ENCODE results near the gene SMAD7.

SMAD7 gene

DNA sequence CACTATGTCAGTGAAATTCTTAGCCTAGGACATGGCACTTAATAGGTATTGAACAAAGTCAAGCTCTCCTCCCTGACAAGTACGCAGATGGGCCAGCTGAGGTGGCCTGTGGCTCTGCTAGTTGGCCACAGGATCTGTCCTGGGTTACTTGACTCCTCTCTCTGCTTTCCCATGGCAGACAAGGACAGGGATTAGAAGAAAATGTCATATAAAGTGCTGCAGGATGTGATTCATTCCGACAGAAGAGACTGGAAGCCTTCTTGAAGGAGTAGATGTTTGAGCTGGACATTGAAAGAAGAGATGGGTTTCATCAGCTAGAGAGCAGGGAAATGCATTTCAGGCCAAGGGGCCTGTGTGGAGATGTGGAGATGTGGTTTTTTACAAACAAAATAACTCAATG lies 46.7 kb downstream of the SMAD7 start:
- Histone ChIP-seq H2BK15ac (ENCODE audit: low read depth, poor library complexity, severe bottlenecking) (no peak overlapping the region), H2AFZ (ENCODE audit: low read depth, low read length) (no peak overlapping the region), H3K4me3 (ENCODE audit: insufficient read depth in 1 of 2, low read depth in 1 of 2, low read length in 2 of 2) (no peak overlapping the region), H3K9me3 (ENCODE audit: control insufficient read depth, low read length) (peaks cover 16% of the 10 kb centered on the region), H3K79me1 (replicated peaks; ENCODE audit: low read length, poor library complexity, severe bottlenecking) (no peaks in the 10 kb centered on the region), H3K18ac (ENCODE audit: low read depth in 1 of 2, low read length in 2 of 2) (no peak overlapping the region), H3K4me2 (ENCODE audit: low read length, poor library complexity, severe bottlenecking) (no peak overlapping the region), H3K9ac (ENCODE audit: low read length) (no peak overlapping the region), H2BK12ac (ENCODE audit: low read length in 2 of 2) (no peak overlapping the region), H2BK5ac (ENCODE audit: low read depth, low read length, poor library complexity, severe bottlenecking) (no peak overlapping the region), H3K27ac (ENCODE audit: low read length, poor library complexity, severe bottlenecking) (no peak overlapping the region), H4K8ac (ENCODE audit: low read length) (no peak overlapping the region), H3K14ac (ENCODE audit: low read length in 2 of 2) (no peak overlapping the region), H4K91ac (ENCODE audit: low read length) (no peak overlapping the region), H2AK5ac (ENCODE audit: low read length, severe bottlenecking) (peak overlapping the region; percentile 23), H2BK120ac (ENCODE audit: low read depth, low read length) (no peak overlapping the region), H3K23ac (ENCODE audit: low read length in 2 of 2) (no peak overlapping the region), H3K4me1 (ENCODE audit: control insufficient read depth, insufficient read depth, low read depth, low read length) (peaks cover 23% of the 10 kb centered on the region), H3K27me3 (ENCODE audit: control insufficient read depth in 1 of 2, insufficient read depth in 1 of 2, low read length in 2 of 2) (no peaks in the 10 kb centered on the region), H3K36me3 (ENCODE audit: control insufficient read depth in 1 of 2, insufficient read depth in 2 of 2, low read depth in 1 of 2, low read length in 2 of 2) (no peaks in the 10 kb centered on the region), H3K4ac (ENCODE audit: low read depth in 1 of 2, low read length in 2 of 2) (no peak overlapping the region)
- WGBS: 83% methylated on average over 2 of the region's 2 CpGs
- DNase-seq: peak; percentile 63

DNA sequence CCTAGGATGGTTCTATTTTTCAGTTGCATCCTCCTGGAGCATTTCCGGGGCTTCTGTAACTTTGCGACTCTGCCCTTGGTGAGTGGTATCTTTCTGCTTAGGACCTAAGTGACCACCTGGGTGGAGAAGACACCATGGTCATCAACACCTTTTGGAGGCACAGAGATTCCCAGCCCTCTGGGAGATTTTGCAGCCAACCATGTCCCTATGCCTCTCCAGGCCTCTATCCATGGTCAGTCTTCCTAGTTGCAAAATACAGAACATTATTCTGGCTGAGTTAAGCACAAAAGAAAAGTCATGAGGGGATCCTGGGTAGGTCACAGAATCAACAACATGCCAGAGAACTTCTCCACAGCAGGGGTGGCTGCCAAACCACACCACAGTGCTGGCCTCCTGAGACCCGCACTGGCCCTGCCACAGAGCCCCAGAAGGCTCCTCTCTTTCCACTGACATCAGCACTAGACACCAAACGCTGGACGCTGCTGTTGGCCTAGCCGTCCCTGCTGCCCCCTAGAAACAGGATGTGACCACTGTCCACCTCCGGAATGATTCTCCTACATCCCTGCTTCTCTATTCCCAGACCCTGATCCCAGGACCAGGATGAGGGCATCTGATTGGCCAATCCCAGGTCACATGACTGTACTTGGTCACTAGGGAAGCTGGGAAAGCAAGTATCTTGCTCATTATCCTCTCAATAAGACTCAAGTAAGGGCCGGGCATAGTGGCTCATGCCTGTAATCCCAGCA lies 47.7 kb downstream of the SMAD7 start:
- peaks cover 23% of the 10 kb centered on the region for H3K4me1 ChIP-seq (ENCODE audit: control insufficient read depth, insufficient read depth, low read depth, low read length)
- 94% methylated on average over 8 of the region's 8 CpGs for WGBS
- H3K36me3 ChIP-seq (ENCODE audit: control insufficient read depth in 1 of 2, insufficient read depth in 2 of 2, low read depth in 1 of 2, low read length in 2 of 2): no peaks in the 10 kb centered on the region
- no peaks in the 10 kb centered on the region for H3K27me3 ChIP-seq (ENCODE audit: control insufficient read depth in 1 of 2, insufficient read depth in 1 of 2, low read length in 2 of 2)
- H3K23ac ChIP-seq (ENCODE audit: low read length in 2 of 2): peak overlapping the region in 1 of 2 experiments; percentile 86
- H3K9ac ChIP-seq (ENCODE audit: low read length): peak overlapping the region; percentile 82
- peak overlapping the region in 1 of 2 experiments; percentile 95 for H3K18ac ChIP-seq (ENCODE audit: low read depth in 1 of 2, low read length in 2 of 2)
- no peak overlapping the region for H2AFZ ChIP-seq (ENCODE audit: low read depth, low read length)
- no peak for DNase-seq
- H2BK15ac ChIP-seq (ENCODE audit: low read depth, poor library complexity, severe bottlenecking): peak overlapping the region; percentile 29
- H2BK120ac ChIP-seq (ENCODE audit: low read depth, low read length): peak overlapping the region; percentile 55
- peak overlapping the region in 1 of 2 experiments; percentile 98 for H3K14ac ChIP-seq (ENCODE audit: low read length in 2 of 2)
- H2BK5ac ChIP-seq (ENCODE audit: low read depth, low read length, poor library complexity, severe bottlenecking): peak overlapping the region; percentile 94
- H3K4me2 ChIP-seq (ENCODE audit: low read length, poor library complexity, severe bottlenecking): no peak overlapping the region
- H4K8ac ChIP-seq (ENCODE audit: low read length): no peak overlapping the region
- H2BK12ac ChIP-seq (ENCODE audit: low read length in 2 of 2): peak overlapping the region in 1 of 2 experiments; percentile 100
- no peaks in the 10 kb centered on the region for H3K79me1 ChIP-seq (replicated peaks; ENCODE audit: low read length, poor library complexity, severe bottlenecking)
- H2AK5ac ChIP-seq (ENCODE audit: low read length, severe bottlenecking): peak overlapping the region; percentile 71
- peaks cover 16% of the 10 kb centered on the region for H3K9me3 ChIP-seq (ENCODE audit: control insufficient read depth, low read length)
- H4K91ac ChIP-seq (ENCODE audit: low read length): peak overlapping the region; percentile 43
- peak overlapping the region; percentile 9 to 84 for H3K4ac ChIP-seq (ENCODE audit: low read depth in 1 of 2, low read length in 2 of 2)
- no peak overlapping the region for H3K4me3 ChIP-seq (ENCODE audit: insufficient read depth in 1 of 2, low read depth in 1 of 2, low read length in 2 of 2)
- H3K27ac ChIP-seq (ENCODE audit: low read length, poor library complexity, severe bottlenecking): peak overlapping the region; percentile 93

DNA sequence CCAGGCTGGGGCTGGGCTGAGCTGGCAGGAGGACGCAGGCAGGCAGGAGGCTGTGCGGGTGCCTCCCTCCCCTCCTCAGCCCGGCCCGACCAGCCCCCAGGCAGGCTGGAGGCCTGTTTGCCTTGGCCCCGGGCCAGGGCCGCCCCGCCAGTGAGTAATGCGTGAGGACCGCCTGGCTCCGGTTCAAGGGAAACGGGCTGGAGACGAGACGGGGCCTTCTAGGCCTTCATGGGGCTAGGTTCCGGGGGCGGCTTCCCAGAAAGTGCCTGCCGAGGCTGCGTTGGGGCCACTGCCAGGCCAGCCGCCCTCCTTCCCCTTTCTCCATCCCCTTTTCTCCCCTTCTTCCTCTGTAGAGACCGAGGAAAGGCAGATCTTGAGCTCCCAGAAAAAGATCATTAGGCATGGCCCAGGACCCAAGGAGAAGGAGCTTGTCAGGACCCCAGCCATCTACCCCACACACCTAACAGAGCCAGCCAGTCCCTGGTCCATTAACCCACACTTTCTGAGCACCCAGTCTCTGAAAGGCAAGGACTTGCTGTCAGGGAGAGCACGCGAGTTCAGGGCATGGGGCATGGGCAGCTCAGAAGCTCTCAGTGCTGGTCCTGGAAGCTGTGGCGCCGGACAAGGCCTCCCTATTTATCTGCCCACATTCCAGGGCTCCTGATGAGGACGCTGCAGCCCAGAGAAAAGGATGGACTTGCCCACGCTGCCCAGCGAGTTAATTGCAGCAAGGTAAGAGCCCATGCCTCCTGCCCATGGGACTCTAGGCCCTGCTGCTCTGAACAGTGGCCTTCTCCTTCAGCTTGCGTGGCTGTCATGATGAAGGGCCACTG lies 48.5 kb downstream of the SMAD7 start:
- H3K23ac ChIP-seq (ENCODE audit: low read length in 2 of 2): peak overlapping the region in 1 of 2 experiments; percentile 86
- peak overlapping the region; percentile 24 for H2AFZ ChIP-seq (ENCODE audit: low read depth, low read length)
- H3K79me1 ChIP-seq (replicated peaks; ENCODE audit: low read length, poor library complexity, severe bottlenecking): no peaks in the 10 kb centered on the region
- H3K27ac ChIP-seq (ENCODE audit: low read length, poor library complexity, severe bottlenecking): peak overlapping the region; percentile 93
- 72% methylated on average over 27 of the region's 27 CpGs for WGBS
- H2BK5ac ChIP-seq (ENCODE audit: low read depth, low read length, poor library complexity, severe bottlenecking): peak overlapping the region; percentile 94
- peak overlapping the region; percentile 80 for H4K8ac ChIP-seq (ENCODE audit: low read length)
- H3K4me3 ChIP-seq (ENCODE audit: insufficient read depth in 1 of 2, low read depth in 1 of 2, low read length in 2 of 2): no peak overlapping the region
- H3K18ac ChIP-seq (ENCODE audit: low read depth in 1 of 2, low read length in 2 of 2): peak overlapping the region; percentile 12 to 95
- peak overlapping the region in 1 of 2 experiments; percentile 98 for H3K14ac ChIP-seq (ENCODE audit: low read length in 2 of 2)
- peak overlapping the region; percentile 25 for H2AK5ac ChIP-seq (ENCODE audit: low read length, severe bottlenecking)
- DNase-seq: peak; percentile 84
- peaks cover 23% of the 10 kb centered on the region for H3K4me1 ChIP-seq (ENCODE audit: control insufficient read depth, insufficient read depth, low read depth, low read length)
- H3K27me3 ChIP-seq (ENCODE audit: control insufficient read depth in 1 of 2, insufficient read depth in 1 of 2, low read length in 2 of 2): no peaks in the 10 kb centered on the region
- peaks cover 16% of the 10 kb centered on the region for H3K9me3 ChIP-seq (ENCODE audit: control insufficient read depth, low read length)
- H2BK15ac ChIP-seq (ENCODE audit: low read depth, poor library complexity, severe bottlenecking): no peak overlapping the region
- peak overlapping the region; percentile 82 for H3K9ac ChIP-seq (ENCODE audit: low read length)
- peak overlapping the region; percentile 0 to 100 for H2BK12ac ChIP-seq (ENCODE audit: low read length in 2 of 2)
- H2BK120ac ChIP-seq (ENCODE audit: low read depth, low read length): no peak overlapping the region
- H3K4me2 ChIP-seq (ENCODE audit: low read length, poor library complexity, severe bottlenecking): no peak overlapping the region
- peak overlapping the region in 1 of 2 experiments; percentile 84 for H3K4ac ChIP-seq (ENCODE audit: low read depth in 1 of 2, low read length in 2 of 2)
- no peaks in the 10 kb centered on the region for H3K36me3 ChIP-seq (ENCODE audit: control insufficient read depth in 1 of 2, insufficient read depth in 2 of 2, low read depth in 1 of 2, low read length in 2 of 2)
- peak overlapping the region; percentile 66 for H4K91ac ChIP-seq (ENCODE audit: low read length)
